IPS DF 6.9 (cell line): ENCODE results near the gene CCL20.
"Not testable (repeated sequence)": the region's sequence is repeated elsewhere in the genome, so short reads cannot be mapped to it uniquely, and the experiment has no call there.

Experiments
- DNase-seq: peaks from one replicate; pipeline ENCODE4 v3.0.0-alpha.2; 2013; ENCODE audit warnings: low read depth, low spot score
- H3K27ac ChIP-seq: one replicate; pipeline ENCODE4 v1.5.1; 2013; ENCODE audit warnings: low read length, control low read depth
- H3K27me3 ChIP-seq: 2 replicates; pipeline ENCODE4 v1.6.1; 2013; ENCODE audit warnings: mild to moderate bottlenecking, low read length; ENCODE audit not compliant: control insufficient read depth, insufficient read depth
- H3K36me3 ChIP-seq: 2 replicates; pipeline ENCODE4 v1.6.1; 2013; ENCODE audit warnings: low read length; ENCODE audit not compliant: control insufficient read depth, insufficient read depth
- H3K4me1 ChIP-seq: 2 replicates; pipeline ENCODE4 v1.6.1; 2013; ENCODE audit warnings: low read length; ENCODE audit not compliant: control insufficient read depth, insufficient read depth
- H3K4me3 ChIP-seq: 2 replicates; pipeline ENCODE4 v1.5.1; 2013; ENCODE audit warnings: mild to moderate bottlenecking, low read length
- H3K9me3 ChIP-seq: 2 replicates; pipeline ENCODE4 v1.6.1; 2013; ENCODE audit warnings: low read length, inconsistent platforms; ENCODE audit not compliant: control insufficient read depth, insufficient read depth
- WGBS: extraction: QIAGEN DNeasy Blood & Tissue Kit; methylation state at CpG from one replicate; pipeline ENCODE4 v1.1.7; 2013; ENCODE audit warnings: mixed read lengths, missing lambda C conversion rate; ENCODE audit not compliant: insufficient read length, insufficient coverage; 5-methylcytosine and 5-hydroxymethylcytosine counted together

The CCL20 gene

DNA sequence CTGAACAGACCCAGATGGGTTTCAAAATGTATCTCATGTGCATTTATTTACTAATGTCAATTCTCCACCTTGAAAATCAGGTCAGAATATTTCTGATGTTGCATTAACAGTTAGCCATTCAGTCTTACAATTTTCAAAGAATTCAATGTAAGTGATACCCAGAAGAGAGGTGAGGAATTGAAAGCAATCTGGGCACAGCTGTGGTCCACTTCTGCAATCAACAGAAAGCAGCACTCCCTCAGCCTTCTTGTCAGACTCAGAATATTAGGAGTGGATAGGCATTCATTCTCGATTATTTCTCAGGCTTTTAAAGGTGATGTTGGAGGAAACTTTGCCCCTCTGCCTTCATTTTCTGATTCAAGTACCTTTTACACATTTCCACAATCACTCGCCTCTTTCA is 15.7 kb downstream of the CCL20 start:
- 100% methylated on average over 1 of the region's 2 CpGs for WGBS
- H3K36me3 ChIP-seq: no peaks in the 10 kb centered on the region
- no peaks in the 10 kb centered on the region for H3K9me3 ChIP-seq
- no peaks in the 10 kb centered on the region for H3K27me3 ChIP-seq
- H3K4me3 ChIP-seq: no peak overlapping the region
- DNase-seq: no peak
- no peaks in the 10 kb centered on the region for H3K4me1 ChIP-seq
- no peak overlapping the region for H3K27ac ChIP-seq

DNA sequence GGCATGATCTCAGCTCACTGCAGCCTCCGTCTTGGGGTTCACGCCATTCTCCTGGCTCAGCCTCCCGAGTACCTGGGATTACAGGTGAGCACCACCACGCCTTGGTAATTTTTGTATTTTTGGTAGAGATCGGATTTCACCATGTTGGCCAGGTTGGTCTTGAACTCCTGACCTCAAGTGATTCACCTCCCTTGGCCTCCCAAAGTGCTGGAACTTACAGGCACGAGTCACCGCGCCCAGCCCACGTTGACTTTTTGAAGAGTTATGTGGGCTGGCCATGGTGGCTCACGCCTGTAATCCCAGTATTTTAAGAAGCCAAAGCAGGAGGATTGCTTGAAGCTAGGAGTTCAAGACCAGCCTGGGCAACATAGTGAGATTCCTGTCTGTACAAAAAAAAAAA is 20.8 kb downstream of the CCL20 start:
- WGBS: no CpG with 5 or more reads among the region's 10 CpGs
- Histone ChIP-seq H3K27me3 (no peaks in the 10 kb centered on the region), H3K27ac (no peak overlapping the region), H3K4me1 (no peaks in the 10 kb centered on the region), H3K9me3 (no peaks in the 10 kb centered on the region), H3K36me3 (no peaks in the 10 kb centered on the region), H3K4me3 (no peak overlapping the region)
- no peak for DNase-seq

DNA sequence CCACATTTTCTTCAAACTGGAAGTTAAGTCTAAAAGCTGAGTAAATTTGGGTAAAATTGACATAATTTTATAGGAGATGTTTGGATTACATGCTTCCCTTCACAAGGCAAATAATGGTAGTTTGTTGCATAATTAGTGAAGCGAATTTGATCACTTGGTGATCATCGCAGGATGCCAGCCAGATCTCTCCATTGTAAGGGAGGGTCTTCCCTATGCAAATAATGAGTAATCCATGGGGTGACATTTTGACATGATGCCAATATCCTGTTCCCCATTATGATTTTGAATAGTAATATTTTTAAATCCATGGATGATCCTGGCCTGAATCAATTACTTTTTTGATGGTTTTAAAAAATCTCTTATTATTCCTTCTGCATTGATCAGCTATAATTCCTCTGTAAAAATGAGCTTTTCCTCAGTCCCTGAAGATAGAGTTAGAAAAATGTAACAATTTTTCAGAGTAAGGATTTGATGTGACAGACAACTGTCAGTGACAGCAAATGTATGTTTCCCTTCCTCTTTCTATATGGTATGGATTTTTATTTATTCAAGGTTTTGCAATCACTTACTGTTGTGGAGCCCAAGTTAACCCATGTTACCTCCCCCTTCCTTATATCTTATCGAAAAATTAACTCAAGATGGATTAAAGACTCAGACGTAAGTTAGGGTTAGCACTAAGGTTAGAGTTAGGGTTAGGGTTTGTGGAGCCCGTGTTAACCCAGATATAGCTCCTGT is 21.4 kb downstream of the CCL20 start:
- DNase-seq: no peak
- no peak overlapping the region for H3K4me3 ChIP-seq
- WGBS: no CpG with 5 or more reads among the region's 5 CpGs

DNA sequence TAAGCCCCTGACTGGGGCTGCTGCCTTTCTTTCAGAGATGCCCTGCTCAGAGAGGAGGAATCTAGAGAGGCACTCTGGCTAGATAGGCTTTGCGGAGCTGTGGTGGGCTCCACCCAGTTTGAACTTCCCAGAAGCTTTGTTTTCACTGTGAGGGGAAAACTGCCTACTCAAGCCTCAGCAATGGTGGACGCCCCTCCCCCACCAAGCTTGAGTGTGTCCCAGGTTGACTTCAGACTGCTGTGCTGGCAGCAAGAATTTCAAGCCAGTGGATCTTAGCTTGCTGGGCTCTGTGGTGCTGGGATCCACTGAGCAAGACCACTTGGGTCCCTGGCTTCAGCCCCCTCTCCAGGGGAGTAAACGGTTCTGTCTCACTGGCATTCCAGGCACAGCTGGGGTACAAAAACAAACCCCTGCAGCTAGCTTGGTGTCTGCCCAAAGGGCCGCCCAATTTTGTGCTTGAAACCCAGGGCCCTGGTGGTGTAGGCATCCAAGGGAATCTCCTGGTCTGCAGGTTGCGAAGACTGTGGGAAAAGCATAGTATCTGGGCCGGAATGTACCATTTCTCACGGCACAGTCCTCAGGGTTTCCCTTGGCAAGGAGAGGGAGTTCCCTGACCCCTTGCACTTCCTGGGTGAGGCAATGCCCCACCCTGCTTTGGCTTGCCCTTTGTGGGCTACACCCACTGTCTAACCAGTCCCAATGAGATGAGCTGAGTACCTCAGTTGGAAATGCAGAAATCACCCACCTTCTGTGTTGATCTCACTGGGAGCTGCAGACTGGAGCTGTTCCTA is 25.9 kb downstream of the CCL20 start:
- H3K4me3 ChIP-seq, H3K36me3 ChIP-seq, H3K9me3 ChIP-seq, H3K27ac ChIP-seq, H3K27me3 ChIP-seq, H3K4me1 ChIP-seq, DNase-seq: not testable (repeated sequence)
- no CpG with 5 or more reads among the region's 7 CpGs for WGBS

More for the DNA sequence above, 21.4 kb downstream of the CCL20 start:
- Histone ChIP-seq H3K36me3 (no peaks in the 10 kb centered on the region), H3K4me1 (no peaks in the 10 kb centered on the region), H3K27ac (no peak overlapping the region), H3K27me3 (no peaks in the 10 kb centered on the region), H3K9me3 (no peaks in the 10 kb centered on the region)

DNA sequence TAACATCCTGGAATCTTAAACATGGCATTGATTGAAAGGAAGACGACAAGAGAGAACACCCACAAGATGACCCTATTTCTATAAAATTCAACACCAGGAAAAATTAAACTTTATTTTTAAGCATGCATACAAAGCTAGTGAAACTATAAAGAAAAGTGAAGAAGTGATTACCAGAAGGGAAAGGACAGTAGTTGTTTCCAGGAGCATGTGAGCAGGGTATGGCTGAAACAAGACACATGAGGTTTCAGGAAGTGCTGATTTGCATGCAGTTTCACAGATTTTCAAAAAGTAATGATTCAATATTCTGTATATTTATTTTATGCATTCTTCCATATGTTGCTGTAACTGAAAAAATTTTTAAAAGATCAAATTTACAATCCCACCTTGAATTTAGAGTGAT is 33.2 kb downstream of the CCL20 start:
- no peaks in the 10 kb centered on the region for H3K9me3 ChIP-seq
- H3K27me3 ChIP-seq: no peaks in the 10 kb centered on the region
- WGBS: no CpG with 5 or more reads among the region's 1 CpG
- H3K36me3 ChIP-seq: no peaks in the 10 kb centered on the region
- no peaks in the 10 kb centered on the region for H3K4me1 ChIP-seq
- no peak overlapping the region for H3K4me3 ChIP-seq
- no peak overlapping the region for H3K27ac ChIP-seq
- DNase-seq: no peak

DNA sequence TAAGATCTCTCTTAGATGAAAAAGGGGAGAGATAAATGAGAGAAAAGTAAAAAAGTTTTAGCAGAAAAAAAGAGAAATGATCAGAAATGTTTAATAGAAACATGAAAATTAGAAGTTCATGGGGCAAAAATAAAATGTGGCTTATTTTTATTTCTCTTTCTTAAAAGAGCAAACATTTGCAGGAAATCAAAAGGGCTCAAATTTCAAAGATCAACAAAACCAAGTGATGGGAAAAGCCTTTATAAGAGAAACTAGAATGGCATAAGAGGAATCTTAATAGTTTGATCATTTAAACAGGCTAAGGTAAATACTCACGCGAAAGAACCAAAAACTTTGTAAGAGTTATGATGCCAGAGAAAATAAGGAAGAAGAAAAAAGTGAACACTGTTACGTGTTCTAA is 34.5 kb downstream of the CCL20 start:
- WGBS: no CpG with 5 or more reads among the region's 3 CpGs
- no peak overlapping the region for H3K27ac ChIP-seq
- H3K4me3 ChIP-seq: no peak overlapping the region
- H3K27me3 ChIP-seq: no peaks in the 10 kb centered on the region
- H3K9me3 ChIP-seq: no peaks in the 10 kb centered on the region
- H3K4me1 ChIP-seq: no peaks in the 10 kb centered on the region
- DNase-seq: no peak
- H3K36me3 ChIP-seq: no peaks in the 10 kb centered on the region

DNA sequence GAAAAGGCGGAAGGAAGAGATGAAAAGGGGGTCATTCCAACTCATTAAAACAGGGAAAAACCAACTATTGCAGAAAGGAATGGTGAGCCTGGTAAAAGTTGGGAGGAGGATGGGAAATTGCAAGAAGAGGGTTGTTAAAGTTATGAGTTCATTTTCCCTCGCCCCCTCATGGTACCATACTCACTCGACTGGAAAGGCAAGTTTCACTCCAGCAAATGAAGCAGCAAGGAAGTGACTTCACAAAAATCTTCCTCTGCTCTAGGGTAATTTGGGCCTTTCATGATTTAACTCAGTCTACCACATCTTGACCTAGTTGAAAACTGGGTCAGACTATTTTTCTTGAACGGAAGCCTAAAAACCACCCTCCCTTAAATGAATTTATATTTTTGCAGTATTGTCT is 34.9 kb downstream of the CCL20 start:
- DNase-seq: no peak
- Histone ChIP-seq H3K9me3 (no peaks in the 10 kb centered on the region), H3K4me1 (no peaks in the 10 kb centered on the region), H3K36me3 (no peaks in the 10 kb centered on the region), H3K27ac (no peak overlapping the region), H3K4me3 (no peak overlapping the region), H3K27me3 (no peaks in the 10 kb centered on the region)
- WGBS: no CpG with 5 or more reads among the region's 4 CpGs

DNA sequence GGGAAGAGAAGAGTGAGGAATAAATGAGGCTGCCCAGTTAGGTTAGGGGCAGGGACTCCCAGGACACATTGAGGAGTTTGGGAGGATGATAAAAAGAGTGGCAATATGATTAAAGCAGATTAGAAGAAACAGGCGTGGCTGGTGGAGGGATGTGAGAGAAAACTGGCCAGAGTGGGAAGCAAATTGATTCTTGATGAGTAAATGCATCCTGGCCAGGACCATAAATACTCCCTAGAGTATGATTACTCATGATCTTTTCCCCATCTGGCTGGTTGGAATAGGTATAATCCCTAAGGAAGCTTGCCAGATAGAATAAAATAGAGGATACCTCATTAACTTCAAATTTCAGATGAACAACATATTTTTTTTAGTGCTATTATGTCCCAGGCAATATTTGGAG is 36.3 kb downstream of the CCL20 start:
- WGBS: no CpG with 5 or more reads among the region's 1 CpG
- DNase-seq: no peak
- no peaks in the 10 kb centered on the region for H3K9me3 ChIP-seq
- H3K36me3 ChIP-seq: no peaks in the 10 kb centered on the region
- no peak overlapping the region for H3K27ac ChIP-seq
- H3K4me3 ChIP-seq: no peak overlapping the region
- no peaks in the 10 kb centered on the region for H3K27me3 ChIP-seq
- no peaks in the 10 kb centered on the region for H3K4me1 ChIP-seq

DNA sequence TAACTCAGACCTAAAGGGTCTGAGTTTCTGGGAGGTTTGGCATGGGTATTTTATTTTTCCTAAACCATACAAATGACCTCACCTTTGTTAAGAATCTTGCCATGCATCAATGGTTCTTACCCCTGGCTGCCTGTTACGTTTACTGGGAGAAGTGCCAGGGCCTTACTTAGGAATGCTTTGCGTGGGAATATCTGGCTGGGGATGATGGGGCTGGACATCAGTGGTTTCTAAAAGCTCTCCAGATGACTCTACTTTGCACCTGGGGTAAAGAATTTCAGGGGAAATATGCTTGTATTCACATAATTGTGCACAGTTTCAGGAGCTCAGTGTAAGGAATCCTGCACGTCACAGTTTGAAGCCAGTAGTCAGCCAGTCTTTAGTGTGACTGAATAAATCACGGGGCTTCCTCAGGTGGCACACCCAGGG is 39.6 kb downstream of the CCL20 start:
- no peaks in the 10 kb centered on the region for H3K27me3 ChIP-seq
- no peak overlapping the region for H3K27ac ChIP-seq
- no peak for DNase-seq
- no CpG with 5 or more reads among the region's 4 CpGs for WGBS
- no peaks in the 10 kb centered on the region for H3K9me3 ChIP-seq
- no peaks in the 10 kb centered on the region for H3K36me3 ChIP-seq
- no peak overlapping the region for H3K4me3 ChIP-seq
- H3K4me1 ChIP-seq: no peaks in the 10 kb centered on the region

DNA sequence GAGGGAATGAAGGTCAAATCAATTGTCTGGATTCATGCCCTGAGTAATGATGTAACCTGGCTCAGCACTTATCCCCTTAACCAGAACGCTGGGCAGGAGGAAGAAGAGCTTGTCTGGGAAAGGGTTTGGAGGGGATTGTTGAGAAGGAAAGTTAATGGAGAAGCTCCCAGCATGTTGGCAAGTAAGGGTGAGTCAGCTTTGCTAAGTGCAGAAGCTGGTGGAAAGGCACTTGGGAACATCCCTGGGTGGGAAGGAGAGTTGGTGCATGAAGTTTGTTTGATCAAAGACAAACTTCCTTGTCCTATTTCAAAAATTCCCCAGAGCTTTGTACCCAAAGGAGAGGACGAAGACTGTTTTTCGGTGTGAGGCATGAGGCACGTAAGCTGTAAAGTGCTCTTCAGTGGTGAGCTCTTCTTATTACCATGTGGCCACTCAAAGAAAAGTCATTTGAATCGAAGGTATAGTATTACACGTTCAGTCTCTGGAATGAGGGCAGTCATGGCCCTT is 40.2 kb downstream of the CCL20 start:
- WGBS: no CpG with 5 or more reads among the region's 6 CpGs
- Histone ChIP-seq H3K27ac (no peak overlapping the region), H3K4me3 (no peak overlapping the region), H3K9me3 (no peaks in the 10 kb centered on the region), H3K4me1 (no peaks in the 10 kb centered on the region), H3K36me3 (no peaks in the 10 kb centered on the region), H3K27me3 (no peaks in the 10 kb centered on the region)
- no peak for DNase-seq
